ENCODE results near the gene CERS6.
"Not testable (repeated sequence)": the region's sequence is repeated elsewhere in the genome, so short reads cannot be mapped to it uniquely, and the experiment has no call there.

DNA sequence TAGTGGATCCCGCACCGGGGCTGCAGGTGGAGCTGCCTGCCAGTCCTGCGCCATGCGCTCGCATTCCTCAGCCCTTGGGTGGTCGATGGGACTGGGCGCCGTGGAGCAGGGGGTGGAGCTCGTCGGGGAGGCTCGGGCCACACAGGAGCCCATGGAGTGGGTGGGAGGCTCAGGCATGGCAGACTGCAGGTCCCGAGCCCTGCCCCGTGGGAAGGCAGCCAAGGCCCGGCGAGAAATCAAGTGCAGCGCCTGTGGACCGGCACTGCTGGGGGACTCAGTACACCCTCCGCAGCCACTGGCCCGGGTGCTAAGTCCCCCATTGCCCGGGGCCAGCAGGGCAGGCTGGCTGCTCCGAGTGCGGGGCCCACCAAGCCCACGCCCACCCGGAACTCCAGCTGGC is 201.3 kb downstream of the CERS6 start:
- not testable (repeated sequence) for TF ChIP-seq CTCF, POLR2A (IDR thresholded peaks at IDR 0.05)
